Keratinocyte (primary cell): Measurements from ENCODE around the gene TWIST2. TPM values are rescaled to one million over a fixed set of nuclear protein-coding genes. Genes with fewer than 3 reads are reported as not detected.
A peak's percentile ranks its signal among the peaks of the same experiment; 100 is the strongest.

ENCODE experiments used
- DNase-seq: peaks from one replicate; pipeline ENCODE4 v3.0.0-alpha.2; 2011; ENCODE audit warnings: low read depth, missing footprints, low spot score
- FAIRE-seq: peaks from 2 replicates; lab custom pipeline; 2011; peaks lifted over from hg19 to GRCh38; lab: Jason Lieb, UNC
- H2AFZ ChIP-seq: 2 replicates; pipeline ENCODE4 v1.6.0; 2012; ENCODE audit warnings: low read length, control low read depth, inconsistent platforms; ENCODE audit not compliant: control insufficient read depth
- H3K27ac ChIP-seq: 2 replicates; pipeline ENCODE4 v1.5.1; 2011; ENCODE audit warnings: low read length; ENCODE audit not compliant: control insufficient read depth, insufficient read depth
- H3K27me3 ChIP-seq: 3 replicates; pipeline ENCODE4 v1.6.0; 2011; ENCODE audit warnings: low read length; ENCODE audit not compliant: control insufficient read depth, insufficient read depth; ENCODE audit errors: extremely low read depth
- H3K36me3 ChIP-seq, 2 experiments: 2 replicates in 1 of 2; 3 replicates in 1 of 2; pipeline ENCODE4 v1.5.1; 2011; ENCODE audit warnings: low read length in 2 of 2, mild to moderate bottlenecking in 1 of 2; ENCODE audit not compliant: control insufficient read depth in 2 of 2, insufficient read depth in 2 of 2; ENCODE audit errors: extremely low read depth in 1 of 2
- H3K4me1 ChIP-seq: 3 replicates; pipeline ENCODE4 v1.5.1; 2011; ENCODE audit warnings: low read length; ENCODE audit not compliant: control insufficient read depth, insufficient read depth; ENCODE audit errors: extremely low read depth
- H3K4me2 ChIP-seq: 3 replicates; pipeline ENCODE4 v1.6.0; 2011; ENCODE audit warnings: low read depth, low read length; ENCODE audit not compliant: control insufficient read depth, insufficient read depth; ENCODE audit errors: extremely low read depth
- H3K4me3 ChIP-seq, 3 experiments: fragments of 200-600 bp in 1 of 3; sonication (generic) in 1 of 3; 2 replicates in 2 of 3; 3 replicates in 1 of 3; pipeline ENCODE4 v1.5.1; 2011 to 2016; ENCODE audit warnings: low read length in 3 of 3, mild to moderate bottlenecking in 3 of 3, control low read depth in 2 of 3, inconsistent platforms in 1 of 3, low read depth in 1 of 3, mixed read lengths in 1 of 3, mixed run types in 1 of 3, moderate library complexity in 1 of 3; ENCODE audit not compliant: control insufficient read depth in 2 of 3, insufficient read depth in 2 of 3; ENCODE audit errors: extremely low read depth in 1 of 3
- H3K79me2 ChIP-seq: 2 replicates; pipeline ENCODE4 v1.6.0; 2012; ENCODE audit warnings: low read length; ENCODE audit not compliant: control insufficient read depth, insufficient read depth
- H3K9ac ChIP-seq: 3 replicates; pipeline ENCODE4 v1.6.0; 2011; ENCODE audit warnings: low read length; ENCODE audit not compliant: control insufficient read depth, insufficient read depth; ENCODE audit errors: extremely low read depth
- H3K9me1 ChIP-seq: 3 replicates; pipeline ENCODE4 v1.6.0; 2011; ENCODE audit warnings: low read length; ENCODE audit not compliant: control insufficient read depth, insufficient read depth; ENCODE audit errors: extremely low read depth
- H3K9me3 ChIP-seq: 2 replicates; pipeline ENCODE4 v1.5.1; 2012; ENCODE audit warnings: low read depth, low read length; ENCODE audit not compliant: control insufficient read depth
- H4K20me1 ChIP-seq: 3 replicates; pipeline ENCODE4 v1.6.0; 2011; ENCODE audit warnings: low read length; ENCODE audit not compliant: control insufficient read depth, insufficient read depth; ENCODE audit errors: extremely low read depth
- CTCF ChIP-seq, 3 experiments: IDR thresholded peaks in 1 of 3; conservative IDR thresholded peaks in 1 of 3; optimal IDR thresholded peaks in 1 of 3; 2 replicates in 2 of 3; 3 replicates in 1 of 3; pipeline versions ENCODE3 to v1.5.1; 2011; ENCODE audit warnings: low read length in 3 of 3, mild to moderate bottlenecking in 3 of 3, moderate library complexity in 2 of 3, control low read depth in 1 of 3, inconsistent platforms in 1 of 3; ENCODE audit not compliant: insufficient read depth in 2 of 3; ENCODE audit errors: extremely low read depth in 1 of 3
- EZH2 ChIP-seq: IDR thresholded peaks from one replicate; pipeline ENCODE4 v1.6.1; 2012; ENCODE audit warnings: inconsistent platforms, mild to moderate bottlenecking, low read length, moderate library complexity
- dilution Hi-C: fragments of 300-500 bp; cut with MboI; formaldehyde crosslinking; loops from one replicate; pipeline ENCODE4 v1.7.0; 2020; ENCODE audit warnings: low sequenced_read_pairs; ENCODE audit not compliant: extremely low pct_ligation_motif_present
- polyA plus RNA-seq, 5 experiments: library from polyadenylated mRNA; depleted of rRNA in 3 of 5; stranded (reverse) in 3 of 5; stranded (forward) in 1 of 5; unstranded in 1 of 5; fragments of >200 nt; gene quantifications; 1 replicate in 1 of 5; 2 replicates in 3 of 5; 3 replicates in 1 of 5; pipeline versions ENCODE4 v1.2.1 to v1.2.3, GENCODE V29; 2011 to 2012; ENCODE audit warnings: missing spikeins in 2 of 5, low read depth in 1 of 5, low replicate concordance in 1 of 5

TWIST2 gene
- polyA plus RNA-seq, 1 donor (not counting 4 experiments of a cell fraction or from before 2014, with no cell fraction given), result 5.5 TPM

GRCh38 chr2:238886453-238887094 is 38.7 kb downstream of the TWIST2 start:
- dilution Hi-C loops, result no loop called here
- Histone ChIP-seq H3K4me1 (no peaks in the 10 kb centered on the region), H2AFZ (no peak overlapping the region), H4K20me1 (peaks cover 3% of the 10 kb centered on the region), H3K27ac (no peak overlapping the region), H3K9me3 (no peaks in the 10 kb centered on the region), H3K36me3 (no peaks in the 10 kb centered on the region), H3K9ac (no peak overlapping the region), H3K27me3 (peaks cover 13% of the 10 kb centered on the region), H3K4me2 (no peak overlapping the region), H3K9me1 (no peaks in the 10 kb centered on the region), H3K4me3 (no peak overlapping the region), H3K79me2 (no peaks in the 10 kb centered on the region)
- TF ChIP-seq EZH2, result no peak
- peak in 2 of 3 experiments; percentile 7 to 27 for TF ChIP-seq CTCF (optimal IDR thresholded peaks at IDR 0.05 in 1 of 3, IDR thresholded peaks at IDR 0.05 in 1 of 3, conservative IDR thresholded peaks at IDR 0.05 in 1 of 3; ENCODE audit: extremely low read depth in 1 of 3, insufficient read depth in 2 of 3, low read length in 3 of 3)
- FAIRE-seq (no peak), DNase-seq (no peak)

GRCh38 chr2:238887616-238888015 is 39.7 kb downstream of the TWIST2 start:
- Histone ChIP-seq H3K9me1 (no peaks in the 10 kb centered on the region), H3K4me3 (no peak overlapping the region), H2AFZ (no peak overlapping the region), H3K4me2 (no peak overlapping the region), H3K4me1 (no peaks in the 10 kb centered on the region), H3K36me3 (no peaks in the 10 kb centered on the region), H3K9me3 (no peaks in the 10 kb centered on the region), H3K9ac (no peak overlapping the region), H3K27me3 (peaks cover 13% of the 10 kb centered on the region), H4K20me1 (peaks cover 3% of the 10 kb centered on the region), H3K79me2 (no peaks in the 10 kb centered on the region), H3K27ac (no peak overlapping the region)
- DNase-seq, result no peak
- dilution Hi-C loops, result no loop called here
- TF ChIP-seq CTCF (optimal IDR thresholded peaks at IDR 0.05 in 1 of 3, IDR thresholded peaks at IDR 0.05 in 1 of 3, conservative IDR thresholded peaks at IDR 0.05 in 1 of 3; ENCODE audit: extremely low read depth in 1 of 3, insufficient read depth in 2 of 3, low read length in 3 of 3) (no peak), EZH2 (no peak)
- no peak for FAIRE-seq
